Endometrial microvascular endothelial cells (primary cell): ENCODE results near the gene MMP24OS. TPM values are rescaled to one million over a fixed set of nuclear protein-coding genes. Genes with fewer than 3 reads are reported as not detected.

ENCODE experiments used
- in situ Hi-C: cut with HindIII; loops from 2 replicates; pipeline ENCODE4 v1.10.0; 2017; ENCODE audit warnings: low sequenced_read_pairs, low pct_unique_long_range_greater_than_20kb; ENCODE audit errors: inconsistent ontology term
- total RNA-seq: library from RNA; depleted of rRNA; stranded (reverse); fragments of >200 nt; gene quantifications from one replicate; pipeline ENCODE4 v1.2.3, GENCODE V29; 2015; ENCODE audit errors: inconsistent ontology term

Gene MMP24OS
- total RNA-seq, 1 donor from 2014 or later = 26.9 TPM

DNA sequence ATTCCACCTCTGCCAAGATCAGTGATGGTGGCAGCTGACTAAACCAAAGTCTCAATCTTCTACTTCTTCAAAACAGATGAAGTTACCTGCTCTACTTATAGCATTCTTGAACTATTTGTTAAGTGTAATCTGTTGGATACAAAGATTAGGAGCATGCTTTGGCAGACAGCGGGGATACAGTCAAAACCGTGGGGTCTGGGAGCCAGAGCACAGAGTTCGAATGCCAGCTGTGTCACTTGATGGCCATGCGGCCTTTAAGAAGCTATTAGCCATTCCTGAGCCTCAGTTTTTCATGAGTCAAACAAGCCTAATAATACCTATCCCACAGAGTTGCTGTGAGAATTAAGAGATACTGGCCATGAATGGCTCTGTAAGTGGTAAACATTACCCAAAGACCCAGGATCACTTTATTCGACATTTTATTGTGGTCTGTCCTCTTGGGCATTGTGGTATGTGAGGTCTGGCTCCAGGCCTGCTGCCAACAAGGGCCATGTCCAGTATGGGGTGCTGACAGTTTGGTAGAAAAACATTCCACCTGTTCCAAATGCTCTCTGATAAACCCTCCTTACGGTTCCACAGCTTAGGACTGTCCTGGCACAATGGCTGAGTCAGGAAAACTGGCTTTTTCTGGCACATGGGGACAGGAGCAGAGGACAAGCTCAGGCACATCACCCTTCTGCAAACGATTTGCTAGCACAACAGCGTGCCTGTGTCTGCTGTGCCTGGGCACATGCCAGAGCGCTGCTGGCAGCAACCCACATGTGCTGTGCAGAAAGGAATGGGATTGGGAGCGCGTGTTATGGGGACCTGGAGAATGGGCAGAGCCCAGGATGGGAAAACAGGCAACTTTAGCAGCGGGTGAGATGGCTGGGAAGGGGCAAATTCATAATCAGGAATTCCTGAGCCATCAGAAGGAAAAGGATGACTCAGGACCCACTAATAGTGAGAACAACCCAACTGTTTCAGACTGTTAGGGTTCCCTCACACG is 30.0 kb upstream of the MMP24OS start:
- in situ Hi-C loops = no loop called here

DNA sequence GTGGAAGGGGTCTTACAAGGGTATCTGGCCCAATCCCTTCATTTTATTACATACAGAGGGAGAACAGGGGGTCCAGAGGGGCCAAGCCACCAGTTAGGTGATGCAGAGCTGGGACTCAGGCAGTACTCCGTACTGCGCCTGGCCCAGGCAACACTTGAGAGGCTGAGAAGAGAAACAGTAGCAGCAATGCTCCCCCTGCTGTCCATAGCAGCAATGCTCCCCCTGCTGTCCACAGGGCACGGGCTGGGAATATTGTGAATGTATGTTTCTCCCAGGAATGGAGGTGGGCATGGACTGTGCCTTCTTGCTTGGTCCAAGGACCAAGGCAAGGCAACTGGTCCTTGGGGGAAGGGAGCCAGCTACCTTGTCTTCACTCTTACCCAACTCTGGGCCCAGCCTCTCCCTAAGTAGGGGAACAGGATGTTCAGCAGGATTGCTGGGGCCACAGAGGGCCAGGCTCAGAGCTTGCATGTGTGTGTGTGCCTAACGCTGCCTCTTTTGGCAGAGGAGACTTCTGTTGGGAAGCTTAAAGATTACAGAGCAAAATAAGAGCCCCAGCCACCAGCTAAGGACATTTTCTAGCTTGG is 29.1 kb upstream of the MMP24OS start:
- in situ Hi-C loops = no loop called here

DNA sequence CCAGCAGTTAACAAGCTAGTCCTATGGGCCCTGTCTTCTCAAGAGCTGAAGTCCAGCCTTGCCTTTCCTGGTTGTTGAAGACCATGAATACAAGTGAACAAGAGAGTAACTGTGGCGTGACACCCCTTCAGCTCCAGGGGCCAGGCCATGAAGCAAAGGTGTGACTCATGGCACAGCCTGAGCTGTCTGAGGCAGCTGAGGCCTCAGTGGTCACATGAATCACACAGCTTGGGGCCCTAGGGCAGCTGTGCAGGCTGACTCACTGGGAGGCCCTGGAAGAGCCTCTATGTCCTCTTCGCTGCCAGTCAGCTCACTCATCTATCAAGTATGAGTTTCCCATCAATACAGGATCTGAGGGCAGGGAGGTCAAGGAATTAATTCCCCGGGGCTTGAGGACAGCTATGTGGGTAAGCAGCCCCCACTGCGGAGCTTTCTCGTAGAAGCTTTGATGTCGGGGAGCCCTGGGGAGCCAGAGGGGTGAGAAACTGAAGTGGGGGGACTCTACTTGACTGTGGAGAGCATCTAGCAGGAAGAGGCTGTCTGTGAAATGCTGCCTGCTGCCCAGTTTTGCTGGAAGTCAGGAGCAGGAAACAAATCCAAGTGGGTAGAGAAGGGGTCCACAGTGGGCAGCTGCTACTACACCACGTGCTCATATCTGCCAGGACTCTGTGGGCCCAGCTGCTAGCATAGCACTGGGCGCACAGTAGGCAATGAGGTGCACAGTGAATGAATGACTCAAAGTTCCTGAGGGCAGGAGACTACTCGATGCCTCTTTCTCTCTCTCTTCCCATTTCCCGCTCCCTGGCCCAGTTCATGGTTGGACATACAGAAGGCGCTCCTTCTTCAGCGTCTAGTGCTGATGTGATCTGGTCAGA is 28.0 kb upstream of the MMP24OS start:
- in situ Hi-C loops = no loop called here

- in situ Hi-C loops = no loop called here
Observed at GRCh38 chr20:35304956-35305355, 27.0 kb upstream of the MMP24OS start.

DNA sequence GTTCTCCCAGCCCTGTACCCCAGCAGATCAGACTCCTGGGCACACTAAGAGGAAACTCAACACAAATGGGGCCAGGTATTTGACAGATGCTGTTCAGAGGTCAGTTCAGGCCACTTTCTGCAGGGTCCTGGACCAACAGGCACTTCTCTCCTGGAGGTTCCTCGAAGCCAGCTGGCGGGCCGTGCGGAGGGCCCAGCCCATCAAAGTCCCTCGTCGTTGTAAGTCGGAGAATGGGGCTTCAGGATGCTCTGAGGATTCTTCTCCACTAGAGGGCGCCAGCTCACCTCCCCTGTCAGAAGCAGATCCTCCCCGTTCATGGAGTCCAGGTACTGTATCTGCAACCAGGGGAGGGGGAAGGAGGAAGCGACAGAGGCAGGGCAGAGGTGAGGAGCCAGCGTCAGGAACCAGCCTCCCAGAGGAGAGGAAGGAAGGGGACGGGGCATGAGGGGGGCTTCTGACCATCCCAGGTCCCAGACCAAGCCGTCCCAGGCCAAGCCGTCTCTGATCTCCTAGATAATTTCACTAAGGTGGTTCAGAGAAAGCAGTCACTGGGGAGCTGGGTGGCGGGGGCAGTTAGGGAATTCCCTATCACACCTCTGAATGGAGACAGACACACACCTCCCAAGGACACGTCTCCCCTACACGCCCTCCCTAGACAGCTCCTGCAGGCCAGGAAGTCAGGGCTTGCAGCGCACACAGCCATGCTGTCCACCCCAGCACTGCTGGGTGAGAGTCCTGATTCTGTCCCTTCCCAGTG is 26.0 kb upstream of the MMP24OS start:
- in situ Hi-C loops = no loop called here

GRCh38 chr20:35303382-35303734 is 25.4 kb upstream of the MMP24OS start:
- in situ Hi-C loops = no loop called here

DNA sequence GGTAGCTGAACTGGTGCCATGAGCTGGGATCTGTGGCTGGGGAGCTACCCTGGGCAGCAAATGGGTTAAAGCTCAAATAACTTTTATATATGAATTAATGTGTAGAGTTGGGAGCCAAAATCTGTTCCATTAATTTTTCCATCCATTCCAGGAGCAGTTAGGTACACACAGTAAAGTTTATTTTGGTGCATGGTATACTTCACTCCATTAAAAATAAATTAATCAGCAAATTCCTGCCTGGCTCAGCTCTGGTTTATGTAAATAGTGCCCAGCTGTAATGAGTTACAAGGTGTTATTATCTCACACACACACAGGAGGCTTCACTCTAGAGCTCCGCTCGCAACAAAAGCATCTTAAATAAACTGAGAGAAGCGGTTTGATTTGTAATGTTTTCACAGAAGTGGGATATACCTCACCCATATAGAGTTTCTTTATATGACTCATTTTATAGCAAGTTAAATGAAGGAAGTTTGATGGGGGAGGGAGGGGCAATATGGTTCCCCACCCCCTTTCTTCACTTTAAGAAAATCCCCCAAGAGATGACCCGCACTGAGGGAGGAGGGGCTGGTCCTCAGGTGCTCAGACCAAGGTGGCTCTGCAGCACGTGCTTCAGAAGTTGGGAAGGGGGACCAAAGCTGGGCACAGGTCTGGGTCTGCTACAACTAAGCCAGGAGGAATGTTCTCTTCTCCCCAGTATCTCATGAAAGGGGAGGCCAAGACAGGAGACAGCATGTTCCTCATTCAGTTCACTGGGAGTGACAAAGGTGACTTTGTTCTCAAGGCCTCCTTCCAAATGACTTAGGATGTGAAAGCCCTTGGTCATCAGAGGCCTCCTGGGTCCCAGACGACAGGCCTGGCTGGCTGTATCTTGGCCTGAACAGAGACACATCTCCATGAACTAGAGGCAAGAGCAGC is 24.8 kb upstream of the MMP24OS start:
- in situ Hi-C loops = no loop called here

GRCh38 chr20:35301426-35301825 is 23.5 kb upstream of the MMP24OS start:
- in situ Hi-C loops = no loop called here

DNA sequence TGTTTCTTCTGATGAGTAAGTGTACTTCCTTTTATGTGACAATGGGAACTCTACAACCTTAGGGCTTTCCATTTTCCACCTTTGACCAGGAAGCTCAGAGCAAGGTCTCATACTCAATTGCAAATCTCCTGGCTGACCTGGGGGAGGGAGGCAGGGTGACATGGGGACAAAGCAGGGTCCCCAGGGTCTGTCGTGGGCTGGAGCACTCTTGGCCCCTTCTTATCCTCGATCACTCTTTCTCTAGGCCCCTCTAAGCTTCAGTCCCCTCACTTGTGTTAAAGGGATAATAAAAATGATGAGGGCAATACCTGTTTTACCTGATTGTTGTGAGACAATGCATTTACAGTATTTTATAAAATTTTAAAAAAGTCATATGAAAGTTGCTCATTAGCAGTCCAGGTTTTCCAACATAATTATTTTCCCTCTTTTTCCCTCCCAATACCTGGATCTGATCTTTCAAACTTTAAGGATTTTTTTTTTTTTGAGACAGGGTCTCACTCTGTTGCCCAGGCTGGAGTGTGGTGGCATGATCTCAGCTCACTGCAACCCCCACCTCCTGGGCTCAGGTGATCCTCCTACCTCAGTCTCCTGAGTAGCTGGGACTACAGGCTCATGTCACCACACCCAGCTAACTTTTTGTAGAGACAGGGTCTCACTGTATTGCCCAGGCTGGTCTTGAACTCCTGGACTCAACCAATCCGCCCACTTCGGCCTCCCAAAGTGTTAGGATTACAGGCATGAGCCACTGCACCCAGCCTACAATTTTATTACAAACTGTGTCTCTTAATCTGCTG is 22.7 kb upstream of the MMP24OS start:
- in situ Hi-C loops = no loop called here

- in situ Hi-C loops = no loop called here
Observed at GRCh38 chr20:35299780-35300179, 21.9 kb upstream of the MMP24OS start.

DNA sequence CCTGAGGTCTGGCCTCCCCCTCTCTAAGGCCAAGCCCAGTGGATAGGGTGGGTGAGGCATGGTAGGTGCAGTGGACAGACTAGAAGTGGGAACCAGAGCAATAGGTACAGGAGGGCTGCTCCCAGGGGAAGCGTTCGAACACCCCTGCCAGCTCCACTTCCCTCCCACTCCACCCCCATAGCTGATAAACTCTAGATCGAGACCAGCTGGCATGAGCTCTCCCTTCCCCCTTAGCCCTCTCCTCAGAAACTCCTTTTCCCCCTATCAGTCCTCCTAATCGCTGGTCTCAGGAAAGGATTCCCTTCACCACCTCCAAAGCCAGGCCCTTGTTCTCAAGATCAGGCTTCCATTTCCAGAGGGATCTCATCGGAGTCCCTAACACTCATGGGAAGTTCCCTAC is 20.3 kb upstream of the MMP24OS start:
- in situ Hi-C loops = no loop called here

GRCh38 chr20:35297740-35298139 is 19.8 kb upstream of the MMP24OS start:
- in situ Hi-C loops = no loop called here

DNA sequence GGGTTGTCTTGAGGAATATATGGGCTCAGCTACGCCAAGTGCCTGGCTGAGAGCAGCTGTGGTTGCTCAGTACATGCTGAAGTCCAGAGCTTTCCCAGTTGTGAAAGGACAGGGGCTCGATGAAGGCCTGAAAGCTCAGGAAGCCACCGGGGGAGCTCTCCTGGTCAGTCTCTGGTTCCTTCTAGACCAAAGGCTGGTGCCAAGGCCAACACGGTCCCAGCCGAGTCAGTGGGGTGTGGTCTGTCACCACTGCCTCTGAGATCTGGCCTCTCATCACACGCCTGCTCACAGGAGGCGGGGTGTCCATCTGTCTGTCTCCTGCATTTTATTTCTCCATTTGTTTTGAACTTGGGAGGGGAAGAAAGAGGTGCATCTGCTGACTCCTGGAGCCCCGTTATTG is 19.2 kb upstream of the MMP24OS start:
- in situ Hi-C loops = no loop called here

DNA sequence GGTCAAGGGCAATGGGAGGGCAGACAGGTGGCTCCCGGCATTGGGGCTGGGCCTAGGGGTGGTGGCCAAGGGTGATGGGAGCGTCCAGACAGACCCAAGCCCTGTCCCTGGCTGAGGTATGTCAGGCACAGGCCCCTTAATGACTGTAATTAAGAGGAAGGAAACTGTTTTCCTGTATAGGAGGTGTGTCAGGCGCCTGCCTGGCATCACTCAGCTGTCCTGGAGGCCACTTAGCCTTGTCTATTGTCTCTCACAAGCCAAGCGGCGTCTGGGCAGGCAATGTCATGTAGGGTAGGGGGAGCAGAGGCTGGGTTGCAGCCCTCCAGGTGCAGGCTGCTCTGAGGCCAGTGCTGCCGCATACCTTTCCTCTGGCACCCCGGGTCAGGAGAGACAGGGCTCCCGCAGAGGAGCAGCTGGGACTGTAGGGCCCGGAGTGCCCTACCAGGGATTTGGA is 18.2 kb upstream of the MMP24OS start:
- in situ Hi-C loops = no loop called here

DNA sequence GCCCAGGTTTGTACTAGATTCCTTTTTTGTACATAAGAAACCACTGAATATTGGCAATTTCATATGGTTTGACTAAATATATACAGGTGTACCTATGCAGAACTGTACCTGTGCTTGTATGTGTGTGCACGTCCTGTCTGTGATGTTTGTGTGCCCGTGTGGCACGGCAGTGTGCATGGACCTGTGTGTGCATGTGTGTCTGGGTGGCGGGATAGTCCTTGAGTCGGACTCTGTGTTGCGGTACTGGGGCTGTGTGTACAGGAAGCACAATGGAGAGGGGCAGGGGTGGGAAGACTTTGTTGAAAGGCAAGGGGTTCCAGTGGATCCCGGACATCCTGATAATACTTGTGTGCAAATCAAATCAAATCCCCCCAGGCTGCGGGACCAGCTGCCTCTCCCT is 17.8 kb upstream of the MMP24OS start:
- in situ Hi-C loops = no loop called here

DNA sequence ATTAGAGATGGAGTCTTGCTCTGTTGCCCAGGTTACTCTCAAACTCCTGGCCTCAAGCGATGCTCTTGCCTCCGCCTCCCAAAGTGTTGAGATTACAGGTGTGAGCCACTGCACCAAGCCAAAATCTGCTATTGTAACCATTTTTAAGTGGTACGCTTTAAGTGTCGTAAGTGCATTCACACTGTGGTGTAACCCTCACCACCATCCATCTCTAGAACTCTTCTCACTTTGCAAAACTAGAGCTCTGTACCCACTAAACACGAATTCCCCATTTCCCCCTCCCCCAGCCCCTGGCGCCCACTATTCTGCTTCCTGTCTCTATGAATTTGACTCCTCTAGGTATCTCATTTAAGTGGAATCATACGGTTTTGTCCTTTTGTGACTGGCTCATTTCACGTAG is 17.1 kb upstream of the MMP24OS start:
- in situ Hi-C loops = no loop called here

DNA sequence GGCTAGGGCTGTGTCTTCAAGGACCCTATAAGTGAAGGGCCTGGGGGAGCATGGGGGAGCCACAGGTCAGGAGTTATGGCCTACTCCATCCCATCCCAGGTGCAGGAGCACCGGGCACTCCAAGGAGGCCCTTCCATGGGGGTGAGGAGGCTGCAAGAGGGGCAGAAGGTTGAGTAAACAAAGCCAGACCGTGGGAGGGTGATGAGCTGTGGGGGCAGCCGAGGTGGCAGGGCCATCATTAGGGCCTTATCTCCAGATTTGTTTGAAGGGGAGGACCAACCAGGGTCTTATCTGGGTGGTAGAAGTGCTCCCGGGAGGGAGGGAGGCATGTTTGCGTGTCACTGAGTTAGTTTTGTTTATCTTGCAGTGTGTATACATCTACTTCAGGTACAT is 16.4 kb upstream of the MMP24OS start:
- in situ Hi-C loops = no loop called here
